ENCODE data around the gene VWA8. TPM values are rescaled to one million over a fixed set of nuclear protein-coding genes. Genes with fewer than 3 reads are reported as not detected.

The VWA8 gene
- total and polyA plus RNA-seq, 2 donors = 8.1 to 20.9 TPM

DNA sequence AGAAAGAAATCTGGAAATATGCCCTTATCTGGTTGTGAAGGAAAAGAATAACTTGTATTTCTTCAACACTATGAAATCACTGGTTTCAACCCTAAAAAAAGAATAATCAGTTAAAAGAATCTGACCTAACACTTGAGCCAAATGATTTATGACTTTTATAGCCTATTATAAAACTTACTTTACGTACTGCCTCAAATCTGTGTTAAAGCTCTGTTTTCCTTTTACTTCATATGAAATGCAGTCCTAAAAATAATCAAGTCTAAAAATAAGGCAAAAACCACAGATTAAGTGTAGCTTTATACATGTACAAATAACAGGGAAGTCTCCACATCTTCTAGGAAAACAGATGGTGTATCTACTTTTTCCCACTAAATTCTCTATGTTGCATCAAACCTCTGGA lies 101.3 kb downstream of the VWA8 start:
- Histone ChIP-seq H3K27me3 (ENCODE audit: control insufficient read depth in 2 of 2, insufficient read depth in 1 of 2, low read length in 1 of 2) (no peaks in the 10 kb centered on the region), H3K9me3 (ENCODE audit: control insufficient read depth in 2 of 2, insufficient read depth in 1 of 2, low read length in 1 of 2) (no peaks in the 10 kb centered on the region), H3K4me1 (ENCODE audit: control insufficient read depth in 2 of 2, insufficient read depth in 2 of 2, low read length in 2 of 2) (no peaks in the 10 kb centered on the region), H3K4me3 (ENCODE audit: low read length in 2 of 2) (no peak overlapping the region), H3K27ac (ENCODE audit: low read depth in 1 of 2, low read length in 1 of 2) (no peak overlapping the region), H3K36me3 (ENCODE audit: control insufficient read depth in 2 of 2, insufficient read depth in 2 of 2, low read length in 1 of 2) (peaks cover 0 to 9% of the 10 kb centered on the region in 2 donors)
- WGBS = 100% methylated on average over 1 of the region's 1 CpG
- no peak for DNase-seq (ENCODE audit: low read depth in 6 of 9, low spot score in 9 of 9)

DNA sequence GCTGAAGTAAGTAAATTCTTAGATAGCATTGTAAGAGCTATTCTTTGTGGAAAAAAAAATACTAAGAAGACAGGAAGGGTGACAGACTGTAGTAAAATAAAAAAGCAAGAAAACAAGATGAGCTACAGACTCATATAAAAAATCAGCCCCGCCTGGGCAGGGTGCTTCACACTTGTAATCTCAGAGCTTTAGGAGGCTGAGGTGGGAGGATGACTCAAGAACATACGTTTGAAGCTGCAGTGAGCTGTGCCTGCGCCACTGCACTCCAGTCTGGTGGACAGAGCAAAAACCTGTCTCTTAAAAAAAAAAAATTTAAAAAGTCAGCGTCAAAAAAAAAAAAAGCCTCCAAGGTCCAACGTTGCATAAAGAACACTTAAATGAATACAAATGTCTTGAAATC lies 102.1 kb downstream of the VWA8 start:
- Histone ChIP-seq H3K4me1 (ENCODE audit: control insufficient read depth in 2 of 2, insufficient read depth in 2 of 2, low read length in 2 of 2) (no peaks in the 10 kb centered on the region), H3K9me3 (ENCODE audit: control insufficient read depth in 2 of 2, insufficient read depth in 1 of 2, low read length in 1 of 2) (no peaks in the 10 kb centered on the region), H3K36me3 (ENCODE audit: control insufficient read depth in 2 of 2, insufficient read depth in 2 of 2, low read length in 1 of 2) (peaks cover 0 to 7% of the 10 kb centered on the region in 2 donors), H3K4me3 (ENCODE audit: low read length in 2 of 2) (no peak overlapping the region), H3K27me3 (ENCODE audit: control insufficient read depth in 2 of 2, insufficient read depth in 1 of 2, low read length in 1 of 2) (no peaks in the 10 kb centered on the region), H3K27ac (ENCODE audit: low read depth in 1 of 2, low read length in 1 of 2) (no peak overlapping the region)
- WGBS = 94% methylated on average over 5 of the region's 5 CpGs
- no peak for DNase-seq (ENCODE audit: low read depth in 6 of 9, low spot score in 9 of 9)

DNA sequence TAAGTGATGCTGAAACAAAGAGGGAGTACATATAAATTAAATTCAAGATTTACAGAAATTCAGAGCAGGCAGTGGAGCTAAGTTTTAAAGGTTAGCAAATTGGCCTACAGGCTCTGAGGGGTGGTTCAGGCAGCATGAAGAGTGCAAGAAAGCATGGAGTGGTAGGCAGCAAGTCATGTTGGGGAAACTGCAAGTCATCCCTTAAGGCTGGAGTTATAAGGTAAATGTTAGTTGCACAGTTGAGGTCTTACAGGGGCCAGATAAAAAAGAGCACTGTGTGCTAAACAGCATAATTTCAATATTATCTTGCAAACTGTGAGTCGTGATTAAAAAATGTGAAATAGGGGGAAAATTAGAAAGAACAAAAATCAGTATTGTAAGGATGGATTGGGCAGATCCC lies 106.2 kb downstream of the VWA8 start:
- Histone ChIP-seq H3K27ac (ENCODE audit: low read depth in 1 of 2, low read length in 1 of 2) (no peak overlapping the region), H3K27me3 (ENCODE audit: control insufficient read depth in 2 of 2, insufficient read depth in 1 of 2, low read length in 1 of 2) (no peaks in the 10 kb centered on the region), H3K36me3 (ENCODE audit: control insufficient read depth in 2 of 2, insufficient read depth in 2 of 2, low read length in 1 of 2) (no peaks in the 10 kb centered on the region), H3K9me3 (ENCODE audit: control insufficient read depth in 2 of 2, insufficient read depth in 1 of 2, low read length in 1 of 2) (no peaks in the 10 kb centered on the region), H3K4me3 (ENCODE audit: low read length in 2 of 2) (no peak overlapping the region), H3K4me1 (ENCODE audit: control insufficient read depth in 2 of 2, insufficient read depth in 2 of 2, low read length in 2 of 2) (no peaks in the 10 kb centered on the region)
- 100% methylated on average over 1 of the region's 1 CpG for WGBS
- no peak for DNase-seq (ENCODE audit: low read depth in 6 of 9, low spot score in 9 of 9)

DNA sequence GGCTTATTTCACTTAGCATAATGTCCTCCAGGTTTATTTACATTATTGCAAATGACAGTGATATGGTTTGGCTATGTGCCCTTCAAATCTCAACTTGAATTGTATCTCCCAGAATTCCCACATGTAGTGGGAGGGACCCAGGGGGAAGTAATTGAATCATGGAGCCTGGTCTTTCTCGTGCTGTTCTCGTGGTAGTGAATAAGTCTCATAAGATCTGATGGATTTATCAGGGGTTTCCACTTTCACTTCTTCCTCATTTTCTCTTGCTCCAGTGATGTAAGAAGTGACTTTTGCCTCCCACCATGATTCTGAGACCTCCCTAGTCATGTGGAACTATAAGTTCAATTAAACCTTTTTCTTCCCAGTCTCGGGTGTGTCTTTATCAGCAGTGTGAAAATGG lies 109.6 kb downstream of the VWA8 start:
- Histone ChIP-seq H3K9me3 (ENCODE audit: control insufficient read depth in 2 of 2, insufficient read depth in 1 of 2, low read length in 1 of 2) (no peaks in the 10 kb centered on the region), H3K4me1 (ENCODE audit: control insufficient read depth in 2 of 2, insufficient read depth in 2 of 2, low read length in 2 of 2) (no peaks in the 10 kb centered on the region), H3K36me3 (ENCODE audit: control insufficient read depth in 2 of 2, insufficient read depth in 2 of 2, low read length in 1 of 2) (no peaks in the 10 kb centered on the region), H3K4me3 (ENCODE audit: low read length in 2 of 2) (no peak overlapping the region), H3K27me3 (ENCODE audit: control insufficient read depth in 2 of 2, insufficient read depth in 1 of 2, low read length in 1 of 2) (no peaks in the 10 kb centered on the region), H3K27ac (ENCODE audit: low read depth in 1 of 2, low read length in 1 of 2) (no peak overlapping the region)
- DNase-seq (ENCODE audit: low read depth in 6 of 9, low spot score in 9 of 9) = no peak
- WGBS = 97% methylated on average over 3 of the region's 3 CpGs

DNA sequence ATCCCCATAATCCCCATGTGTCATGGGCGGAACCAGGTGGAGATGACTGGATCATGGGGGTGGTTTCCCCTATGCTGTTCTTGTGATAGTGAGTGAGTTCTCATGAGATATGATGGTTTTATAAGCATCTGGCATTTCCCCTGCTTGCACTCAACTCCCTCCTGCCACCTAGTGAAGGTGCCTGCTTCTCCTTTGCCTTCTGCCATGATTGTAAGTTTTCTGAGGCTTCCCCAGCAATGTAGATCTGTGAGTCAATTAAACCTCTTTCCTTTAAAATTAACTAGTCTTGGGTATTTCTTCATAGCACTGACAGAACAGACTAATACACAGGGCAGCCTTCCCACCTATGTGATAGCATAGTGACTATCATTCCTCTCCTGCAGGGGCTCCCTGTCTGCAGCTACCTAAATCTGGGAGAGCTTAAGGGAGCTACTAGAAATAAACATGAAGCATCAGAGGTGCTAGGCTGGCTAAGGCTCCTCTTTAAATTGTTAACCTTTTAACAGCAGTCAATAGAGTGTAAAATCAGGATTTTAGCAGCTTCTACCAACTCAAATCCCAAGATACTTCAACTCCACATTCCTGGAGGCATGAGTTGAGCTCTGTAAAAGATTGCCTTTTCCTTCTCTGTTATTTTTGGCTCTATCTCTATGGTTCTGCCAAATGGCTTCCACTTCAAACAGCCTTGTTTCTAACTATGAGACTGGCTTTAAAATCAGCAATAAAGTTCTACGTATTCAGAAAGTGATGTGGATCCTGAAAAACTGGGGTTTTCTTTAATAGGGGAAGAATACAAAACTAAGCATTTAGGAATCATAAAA lies 112.3 kb downstream of the VWA8 start:
- H3K27me3 ChIP-seq (ENCODE audit: control insufficient read depth in 2 of 2, insufficient read depth in 1 of 2, low read length in 1 of 2) = no peaks in the 10 kb centered on the region
- H3K36me3 ChIP-seq (ENCODE audit: control insufficient read depth in 2 of 2, insufficient read depth in 2 of 2, low read length in 1 of 2) = no peaks in the 10 kb centered on the region
- 97% methylated on average over 2 of the region's 2 CpGs for WGBS

DNA sequence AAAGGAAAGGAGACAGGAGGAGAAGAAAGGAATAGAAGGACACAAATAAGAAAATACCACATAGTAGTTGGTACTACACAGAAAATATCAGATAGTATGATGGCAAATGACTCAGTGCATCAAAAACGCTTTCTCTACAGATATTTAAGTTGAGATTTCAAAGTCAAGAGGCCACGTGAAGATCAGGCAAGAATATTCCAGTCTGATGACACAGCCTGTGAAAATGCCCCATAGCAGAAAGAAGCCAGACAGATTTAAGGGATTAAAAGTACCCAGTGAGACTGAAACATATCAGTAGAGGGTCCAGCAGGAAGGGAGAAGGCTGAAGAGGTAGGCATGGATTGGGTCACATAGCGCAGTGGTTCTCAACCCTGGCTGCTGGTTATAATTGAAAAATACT lies 113.7 kb downstream of the VWA8 start:
- H3K27ac ChIP-seq (ENCODE audit: low read depth in 1 of 2, low read length in 1 of 2) = no peak overlapping the region
- H3K9me3 ChIP-seq (ENCODE audit: control insufficient read depth in 2 of 2, insufficient read depth in 1 of 2, low read length in 1 of 2) = no peaks in the 10 kb centered on the region
- DNase-seq (ENCODE audit: low read depth in 6 of 9, low spot score in 9 of 9) = no peak
- no peak overlapping the region for H3K4me3 ChIP-seq (ENCODE audit: low read length in 2 of 2)
- H3K27me3 ChIP-seq (ENCODE audit: control insufficient read depth in 2 of 2, insufficient read depth in 1 of 2, low read length in 1 of 2) = no peaks in the 10 kb centered on the region
- H3K36me3 ChIP-seq (ENCODE audit: control insufficient read depth in 2 of 2, insufficient read depth in 2 of 2, low read length in 1 of 2) = no peaks in the 10 kb centered on the region
- WGBS = 99% methylated on average over 3 of the region's 3 CpGs
- H3K4me1 ChIP-seq (ENCODE audit: control insufficient read depth in 2 of 2, insufficient read depth in 2 of 2, low read length in 2 of 2) = no peaks in the 10 kb centered on the region

More for the DNA sequence above, 112.3 kb downstream of the VWA8 start:
- no peaks in the 10 kb centered on the region for H3K9me3 ChIP-seq (ENCODE audit: control insufficient read depth in 2 of 2, insufficient read depth in 1 of 2, low read length in 1 of 2)
- DNase-seq (ENCODE audit: low read depth in 6 of 9, low spot score in 9 of 9) = no peak
- no peaks in the 10 kb centered on the region for H3K4me1 ChIP-seq (ENCODE audit: control insufficient read depth in 2 of 2, insufficient read depth in 2 of 2, low read length in 2 of 2)
- H3K4me3 ChIP-seq (ENCODE audit: low read length in 2 of 2) = no peak overlapping the region
- no peak overlapping the region for H3K27ac ChIP-seq (ENCODE audit: low read depth in 1 of 2, low read length in 1 of 2)

DNA sequence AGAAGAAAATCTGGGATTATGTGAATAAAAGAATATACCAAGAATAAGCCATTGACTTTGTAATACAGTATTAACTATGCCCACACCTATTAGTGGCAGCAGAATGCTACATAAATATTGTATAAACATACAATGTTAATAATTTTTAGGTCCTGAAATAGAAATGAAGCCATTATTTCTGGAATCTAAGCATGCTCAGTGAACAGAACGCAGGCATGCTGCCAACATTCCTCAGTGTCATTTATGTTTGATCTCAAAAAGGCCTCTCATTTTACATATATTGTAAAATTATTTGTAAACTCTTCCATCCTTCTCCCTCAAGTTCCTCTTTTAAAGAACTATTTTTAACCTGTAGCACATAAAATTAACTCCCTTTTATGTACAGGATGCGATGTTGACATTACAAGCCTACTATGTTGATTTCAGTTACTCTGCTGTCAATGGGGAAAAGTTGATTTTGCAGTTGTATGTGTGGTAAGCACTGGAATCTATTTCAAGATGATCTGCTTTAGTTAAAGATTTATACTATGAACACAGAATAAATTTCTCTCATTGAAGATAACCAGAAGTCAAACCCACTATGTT lies 118.8 kb downstream of the VWA8 start:
- Histone ChIP-seq H3K27me3 (ENCODE audit: control insufficient read depth in 2 of 2, insufficient read depth in 1 of 2, low read length in 1 of 2) (no peaks in the 10 kb centered on the region), H3K27ac (ENCODE audit: low read depth in 1 of 2, low read length in 1 of 2) (no peak overlapping the region), H3K4me3 (ENCODE audit: low read length in 2 of 2) (no peak overlapping the region), H3K4me1 (ENCODE audit: control insufficient read depth in 2 of 2, insufficient read depth in 2 of 2, low read length in 2 of 2) (no peaks in the 10 kb centered on the region), H3K9me3 (ENCODE audit: control insufficient read depth in 2 of 2, insufficient read depth in 1 of 2, low read length in 1 of 2) (no peaks in the 10 kb centered on the region), H3K36me3 (ENCODE audit: control insufficient read depth in 2 of 2, insufficient read depth in 2 of 2, low read length in 1 of 2) (no peaks in the 10 kb centered on the region)
- peak in 1 of 9 donors; percentile 6 for DNase-seq (ENCODE audit: low read depth in 6 of 9, low spot score in 9 of 9)
- 56% methylated on average over 2 of the region's 2 CpGs for WGBS

DNA sequence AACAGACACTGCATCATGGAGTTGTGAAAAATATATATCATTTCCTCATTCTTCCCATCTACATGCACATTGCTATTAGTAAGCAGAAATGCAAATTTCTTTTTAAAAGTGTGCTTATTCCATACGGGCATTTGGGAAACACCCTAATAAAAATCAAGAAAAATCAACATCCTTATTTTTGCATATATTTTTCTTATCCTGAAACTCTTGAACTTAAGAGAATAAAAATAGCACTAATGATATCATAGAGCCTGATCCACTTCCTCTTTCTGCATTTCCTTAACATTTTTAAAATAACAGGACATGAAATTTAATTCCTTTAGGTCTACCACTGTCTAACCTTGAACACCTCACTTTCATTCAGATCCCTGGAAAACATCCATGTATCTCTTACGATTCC lies 123.3 kb downstream of the VWA8 start:
- Histone ChIP-seq H3K27ac (ENCODE audit: low read depth in 1 of 2, low read length in 1 of 2) (no peak overlapping the region), H3K36me3 (ENCODE audit: control insufficient read depth in 2 of 2, insufficient read depth in 2 of 2, low read length in 1 of 2) (no peaks in the 10 kb centered on the region), H3K9me3 (ENCODE audit: control insufficient read depth in 2 of 2, insufficient read depth in 1 of 2, low read length in 1 of 2) (no peaks in the 10 kb centered on the region), H3K4me3 (ENCODE audit: low read length in 2 of 2) (no peak overlapping the region), H3K4me1 (ENCODE audit: control insufficient read depth in 2 of 2, insufficient read depth in 2 of 2, low read length in 2 of 2) (no peaks in the 10 kb centered on the region), H3K27me3 (ENCODE audit: control insufficient read depth in 2 of 2, insufficient read depth in 1 of 2, low read length in 1 of 2) (no peaks in the 10 kb centered on the region)
- no peak for DNase-seq (ENCODE audit: low read depth in 6 of 9, low spot score in 9 of 9)
- WGBS = 55% methylated on average over 2 of the region's 2 CpGs

DNA sequence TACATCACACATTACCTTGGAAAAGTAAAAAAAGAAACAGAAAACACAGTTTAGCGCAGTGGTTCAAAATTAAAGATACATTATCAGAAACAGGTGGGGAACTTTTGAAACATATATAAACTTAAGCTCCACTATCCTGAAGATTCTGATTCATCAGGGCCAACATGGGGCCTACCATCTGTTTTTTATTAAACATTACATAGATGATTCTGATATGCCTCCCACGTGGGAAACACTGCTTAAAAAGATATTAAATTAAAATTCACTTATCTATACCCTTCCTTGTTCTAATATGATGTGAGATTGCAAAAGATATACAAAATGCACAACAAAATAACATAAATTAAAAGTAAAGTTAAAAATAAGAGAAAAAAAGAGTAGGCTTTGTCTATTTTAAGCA lies 125.0 kb downstream of the VWA8 start:
- Histone ChIP-seq H3K4me1 (ENCODE audit: control insufficient read depth in 2 of 2, insufficient read depth in 2 of 2, low read length in 2 of 2) (no peaks in the 10 kb centered on the region), H3K36me3 (ENCODE audit: control insufficient read depth in 2 of 2, insufficient read depth in 2 of 2, low read length in 1 of 2) (no peaks in the 10 kb centered on the region), H3K27me3 (ENCODE audit: control insufficient read depth in 2 of 2, insufficient read depth in 1 of 2, low read length in 1 of 2) (no peaks in the 10 kb centered on the region), H3K27ac (ENCODE audit: low read depth in 1 of 2, low read length in 1 of 2) (no peak overlapping the region), H3K9me3 (ENCODE audit: control insufficient read depth in 2 of 2, insufficient read depth in 1 of 2, low read length in 1 of 2) (no peaks in the 10 kb centered on the region), H3K4me3 (ENCODE audit: low read length in 2 of 2) (no peak overlapping the region)
- DNase-seq (ENCODE audit: low read depth in 6 of 9, low spot score in 9 of 9) = no peak
- 78% methylated on average over 2 of the region's 2 CpGs for WGBS

Measured in thymus (tissue), 11 donors.